NOMO-1 treated with dmso at 0.1 percent for 144 hours (cell line): ENCODE measurements around the gene CIRBP.
"Not testable (repeated sequence)": the region's sequence is repeated elsewhere in the genome, so short reads cannot be mapped to it uniquely, and the experiment has no call there.

ENCODE experiments used
- DNase-seq: peaks from one replicate; lab custom pipeline; 2025; ENCODE audit not compliant: unreplicated experiment; lab: John Stamatoyannopoulos, UW

The CIRBP gene

GRCh38 chr19:1243768-1244692 is 25.1 kb upstream of the CIRBP start:
- DNase-seq, result peak; percentile 78

GRCh38 chr19:1244693-1245451 is 24.3 kb upstream of the CIRBP start:
- DNase-seq, result no peak

- no peak for DNase-seq
Measured at GRCh38 chr19:1245494-1246264, 23.5 kb upstream of the CIRBP start.

- DNase-seq, result not testable (repeated sequence)
Measured at GRCh38 chr19:1246265-1247087, 22.7 kb upstream of the CIRBP start.

- no peak for DNase-seq
Measured at GRCh38 chr19:1247748-1248138, 21.4 kb upstream of the CIRBP start.

GRCh38 chr19:1248139-1248785 is 20.9 kb upstream of the CIRBP start, which contains the start of gene MIDN:
Gene MIDN (plus strand): TSS chr19:1248583. CDS start chr19:1250297, 1,714 bp downstream.
- DNase-seq, result peak; percentile 68

GRCh38 chr19:1248786-1249297 is 20.3 kb upstream of the CIRBP start:
- DNase-seq, result peak; percentile 82

- DNase-seq, result peak; percentile 88
Measured at GRCh38 chr19:1249298-1249989, 19.7 kb upstream of the CIRBP start.

GRCh38 chr19:1249990-1250436 is 19.1 kb upstream of the CIRBP start:
- DNase-seq, result no peak

- peak; percentile 50 for DNase-seq
Measured at GRCh38 chr19:1250437-1251260, 18.5 kb upstream of the CIRBP start.

- peak; percentile 83 for DNase-seq
Measured at GRCh38 chr19:1251330-1252220, 17.6 kb upstream of the CIRBP start.

GRCh38 chr19:1252221-1252820 is 16.8 kb upstream of the CIRBP start:
- DNase-seq, result peak; percentile 95

- DNase-seq, result peak; percentile 96
Measured at GRCh38 chr19:1252821-1253513, 16.2 kb upstream of the CIRBP start.

GRCh38 chr19:1253514-1254080 is 15.5 kb upstream of the CIRBP start:
- DNase-seq, result no peak

GRCh38 chr19:1254081-1254527 is 15.0 kb upstream of the CIRBP start:
- no peak for DNase-seq
